ENCODE data around the gene UPF3B.
"Not testable (repeated sequence)": the region's sequence is repeated elsewhere in the genome, so short reads cannot be mapped to it uniquely, and the experiment has no call there.

DNA sequence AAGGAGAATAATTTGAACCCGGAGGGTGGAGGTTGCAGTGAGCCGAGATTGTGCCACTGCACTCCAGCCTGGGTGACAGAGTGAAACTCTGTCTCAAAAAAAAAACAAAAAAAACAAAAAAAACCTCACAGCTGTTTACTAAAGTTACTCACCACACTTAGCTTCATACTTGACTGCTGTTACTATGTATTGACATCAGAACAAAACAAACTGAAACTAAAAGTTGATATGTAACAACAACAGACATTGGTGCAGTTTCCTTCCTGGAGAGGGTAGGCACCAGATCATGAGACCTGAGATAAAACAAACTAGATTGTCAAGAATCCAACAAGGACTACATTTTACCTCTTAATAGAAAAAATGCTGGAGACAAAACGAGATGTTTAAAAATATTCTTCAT is 31.1 kb downstream of the UPF3B start:
- TF ChIP-seq, protein P1, sequence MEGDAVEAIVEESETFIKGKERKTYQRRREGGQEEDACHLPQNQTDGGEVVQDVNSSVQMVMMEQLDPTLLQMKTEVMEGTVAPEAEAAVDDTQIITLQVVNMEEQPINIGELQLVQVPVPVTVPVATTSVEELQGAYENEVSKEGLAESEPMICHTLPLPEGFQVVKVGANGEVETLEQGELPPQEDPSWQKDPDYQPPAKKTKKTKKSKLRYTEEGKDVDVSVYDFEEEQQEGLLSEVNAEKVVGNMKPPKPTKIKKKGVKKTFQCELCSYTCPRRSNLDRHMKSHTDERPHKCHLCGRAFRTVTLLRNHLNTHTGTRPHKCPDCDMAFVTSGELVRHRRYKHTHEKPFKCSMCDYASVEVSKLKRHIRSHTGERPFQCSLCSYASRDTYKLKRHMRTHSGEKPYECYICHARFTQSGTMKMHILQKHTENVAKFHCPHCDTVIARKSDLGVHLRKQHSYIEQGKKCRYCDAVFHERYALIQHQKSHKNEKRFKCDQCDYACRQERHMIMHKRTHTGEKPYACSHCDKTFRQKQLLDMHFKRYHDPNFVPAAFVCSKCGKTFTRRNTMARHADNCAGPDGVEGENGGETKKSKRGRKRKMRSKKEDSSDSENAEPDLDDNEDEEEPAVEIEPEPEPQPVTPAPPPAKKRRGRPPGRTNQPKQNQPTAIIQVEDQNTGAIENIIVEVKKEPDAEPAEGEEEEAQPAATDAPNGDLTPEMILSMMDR (IDR thresholded peaks at IDR 0.05) = not testable (repeated sequence)
- TF ChIP-seq, protein P2, sequence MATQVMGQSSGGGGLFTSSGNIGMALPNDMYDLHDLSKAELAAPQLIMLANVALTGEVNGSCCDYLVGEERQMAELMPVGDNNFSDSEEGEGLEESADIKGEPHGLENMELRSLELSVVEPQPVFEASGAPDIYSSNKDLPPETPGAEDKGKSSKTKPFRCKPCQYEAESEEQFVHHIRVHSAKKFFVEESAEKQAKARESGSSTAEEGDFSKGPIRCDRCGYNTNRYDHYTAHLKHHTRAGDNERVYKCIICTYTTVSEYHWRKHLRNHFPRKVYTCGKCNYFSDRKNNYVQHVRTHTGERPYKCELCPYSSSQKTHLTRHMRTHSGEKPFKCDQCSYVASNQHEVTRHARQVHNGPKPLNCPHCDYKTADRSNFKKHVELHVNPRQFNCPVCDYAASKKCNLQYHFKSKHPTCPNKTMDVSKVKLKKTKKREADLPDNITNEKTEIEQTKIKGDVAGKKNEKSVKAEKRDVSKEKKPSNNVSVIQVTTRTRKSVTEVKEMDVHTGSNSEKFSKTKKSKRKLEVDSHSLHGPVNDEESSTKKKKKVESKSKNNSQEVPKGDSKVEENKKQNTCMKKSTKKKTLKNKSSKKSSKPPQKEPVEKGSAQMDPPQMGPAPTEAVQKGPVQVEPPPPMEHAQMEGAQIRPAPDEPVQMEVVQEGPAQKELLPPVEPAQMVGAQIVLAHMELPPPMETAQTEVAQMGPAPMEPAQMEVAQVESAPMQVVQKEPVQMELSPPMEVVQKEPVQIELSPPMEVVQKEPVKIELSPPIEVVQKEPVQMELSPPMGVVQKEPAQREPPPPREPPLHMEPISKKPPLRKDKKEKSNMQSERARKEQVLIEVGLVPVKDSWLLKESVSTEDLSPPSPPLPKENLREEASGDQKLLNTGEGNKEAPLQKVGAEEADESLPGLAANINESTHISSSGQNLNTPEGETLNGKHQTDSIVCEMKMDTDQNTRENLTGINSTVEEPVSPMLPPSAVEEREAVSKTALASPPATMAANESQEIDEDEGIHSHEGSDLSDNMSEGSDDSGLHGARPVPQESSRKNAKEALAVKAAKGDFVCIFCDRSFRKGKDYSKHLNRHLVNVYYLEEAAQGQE (IDR thresholded peaks at IDR 0.05; ENCODE audit: insufficient read depth in 1 of 2, low read depth in 2 of 2, low read length in 1 of 2) = not testable (repeated sequence)
- not testable (repeated sequence) for TF ChIP-seq POLR2AphosphoS5 (IDR thresholded peaks at IDR 0.05; ENCODE audit: low read depth, low read length); SIN3A (IDR thresholded peaks at IDR 0.05; ENCODE audit: borderline replicate concordance, insufficient read depth, low read depth, low read length); TCF7L2 (IDR thresholded peaks at IDR 0.05; ENCODE audit: low read depth, low read length)
